ENCODE data around the gene TPTE. TPM values are rescaled to one million over a fixed set of nuclear protein-coding genes. Genes with fewer than 3 reads are reported as not detected.
"Not testable (repeated sequence)": the region's sequence is repeated elsewhere in the genome, so short reads cannot be mapped to it uniquely, and the experiment has no call there.

TPTE gene
- total RNA-seq, 1 experiment from 2014 or later: not detected

DNA sequence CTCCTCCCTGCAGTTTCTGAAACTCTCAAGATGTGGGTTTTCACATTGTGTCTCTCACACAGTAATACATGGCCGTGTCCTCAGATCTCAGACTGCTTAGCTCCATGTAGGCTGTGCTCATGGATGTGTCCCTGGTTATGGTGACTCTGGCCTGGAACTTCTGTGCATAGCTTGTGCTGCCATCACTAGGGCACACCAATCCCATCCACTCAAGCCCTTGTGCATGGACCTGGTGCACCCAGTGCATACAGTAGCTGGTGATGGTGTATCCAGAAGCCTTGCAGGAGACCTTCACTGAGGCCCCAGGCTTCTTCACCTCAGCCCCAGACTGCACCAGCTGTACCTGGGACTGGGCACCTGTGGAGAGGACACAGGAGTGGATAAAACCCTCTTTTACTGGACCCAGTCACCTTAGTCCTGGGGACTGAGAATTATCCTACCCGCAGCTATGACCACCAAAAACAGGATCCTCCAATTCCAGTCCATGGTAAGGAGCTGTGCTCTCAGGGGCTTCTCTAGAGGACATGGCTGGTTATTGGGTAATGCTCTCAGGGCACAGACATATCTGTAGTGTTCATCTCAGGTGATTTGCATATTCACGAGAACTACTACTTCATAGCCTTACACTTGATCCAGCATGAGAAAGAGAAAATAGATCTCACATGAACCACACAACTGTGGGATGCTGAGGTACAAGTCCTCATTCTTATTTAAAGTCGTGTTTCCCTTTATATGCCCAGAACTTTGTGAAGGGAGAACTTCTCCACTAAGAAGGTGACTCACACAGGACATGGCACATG, 128.2 kb downstream of the TPTE start:
- CTCF ChIA-PET; intact Hi-C loops (cut with micrococcal nuclease; ENCODE audit: unreplicated experiment); H3K27ac ChIP-seq (ENCODE audit: low read depth, low read length, poor library complexity, severe bottlenecking); H3K27me3 ChIP-seq (replicated peaks; ENCODE audit: insufficient read depth, low read depth, low read length, poor library complexity); DNase-seq (ENCODE audit: low spot score); BruUV-seq (replicated peaks); H3K4me3 ChIP-seq (ENCODE audit: low read depth, low read length, poor library complexity, severe bottlenecking); POLR2A ChIA-PET (ENCODE audit: low non-redundant PET); H3K36me3 ChIP-seq (ENCODE audit: insufficient read depth, low read length, poor library complexity, severe bottlenecking); H3K4me1 ChIP-seq (ENCODE audit: insufficient read depth, low read length, poor library complexity, severe bottlenecking): not testable (repeated sequence)
- H3K9me3 ChIP-seq (ENCODE audit: low read depth, low read length, poor library complexity, severe bottlenecking): peaks cover 38% of the 10 kb centered on the region

DNA sequence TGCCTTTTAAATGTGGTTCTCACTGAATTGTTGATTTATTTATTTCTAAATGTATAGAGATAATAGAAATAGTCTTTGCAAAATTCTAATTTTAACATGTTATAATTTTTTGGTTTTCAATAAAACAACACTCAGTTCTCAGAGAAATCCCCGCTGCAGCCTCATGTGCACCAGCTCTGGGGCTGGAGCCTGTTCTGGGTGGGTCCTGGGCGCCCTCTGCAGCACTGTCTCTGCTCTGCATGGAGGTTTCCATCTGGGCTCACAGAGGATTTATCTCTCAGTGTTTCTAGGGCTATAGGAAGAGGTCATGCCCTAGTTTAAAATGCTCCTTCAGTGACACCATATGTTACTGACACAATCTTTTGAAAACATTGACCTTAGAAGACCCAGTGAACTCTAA, 128.9 kb downstream of the TPTE start:
- peaks cover 31% of the 10 kb centered on the region for H3K9me3 ChIP-seq (ENCODE audit: low read depth, low read length, poor library complexity, severe bottlenecking)
- H3K4me1 ChIP-seq (ENCODE audit: insufficient read depth, low read length, poor library complexity, severe bottlenecking); H3K27ac ChIP-seq (ENCODE audit: low read depth, low read length, poor library complexity, severe bottlenecking); DNase-seq (ENCODE audit: low spot score); CTCF ChIA-PET; intact Hi-C loops (cut with micrococcal nuclease; ENCODE audit: unreplicated experiment); H3K4me3 ChIP-seq (ENCODE audit: low read depth, low read length, poor library complexity, severe bottlenecking); H3K27me3 ChIP-seq (replicated peaks; ENCODE audit: insufficient read depth, low read depth, low read length, poor library complexity); H3K36me3 ChIP-seq (ENCODE audit: insufficient read depth, low read length, poor library complexity, severe bottlenecking); BruUV-seq (replicated peaks); POLR2A ChIA-PET (ENCODE audit: low non-redundant PET): not testable (repeated sequence)
